ENCODE measurements around the gene DNAH11. TPM values are rescaled to one million over a fixed set of nuclear protein-coding genes. Genes with fewer than 3 reads are reported as not detected.

Gene DNAH11
- total and polyA plus RNA-seq, 2 of the 8 experiments (the other 6 are each of a cell fraction or from before 2014, with no cell fraction given): 1.8 to 4.9 TPM

DNA sequence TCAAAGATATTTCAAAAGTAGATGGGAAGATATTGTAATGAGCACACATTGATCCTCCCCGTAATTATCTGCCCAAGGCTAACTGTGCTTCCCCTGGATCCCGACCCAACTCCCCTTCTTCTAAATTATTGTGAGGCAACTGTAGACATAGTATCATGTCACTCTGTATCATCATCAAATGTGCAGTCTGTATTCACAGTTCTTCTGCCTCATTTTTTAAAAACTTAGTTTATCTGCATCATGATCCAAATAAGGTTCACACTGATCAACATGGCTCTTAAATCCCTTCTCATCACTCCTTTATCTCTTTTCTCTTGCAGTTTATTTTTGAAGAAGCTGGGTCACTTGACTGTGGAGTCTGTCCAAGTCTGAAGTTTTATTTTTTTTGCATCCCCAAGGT lies 375.4 kb downstream of the DNAH11 start:
- no peak overlapping the region for H4K8ac ChIP-seq (ENCODE audit: extremely low read depth, insufficient read depth, low read length)
- peaks cover 10 to 30% (median 18%) of the 10 kb centered on the region in 4 experiments for H3K36me3 ChIP-seq (ENCODE audit: control insufficient read depth in 2 of 4, insufficient read depth in 4 of 4, low read length in 3 of 4)
- peaks cover 1 to 10% (median 8%) of the 10 kb centered on the region in 4 experiments; a peak in 5 of 7 replicates for H3K4me1 ChIP-seq (replicated peaks in 1 of 4; ENCODE audit: control insufficient read depth in 3 of 4, insufficient read depth in 4 of 4, low read length in 3 of 4)
- H3K27me3 ChIP-seq (replicated peaks in 1 of 4; ENCODE audit: control insufficient read depth in 3 of 4, extremely low read depth in 1 of 4, insufficient read depth in 3 of 4, low read length in 3 of 4): no peaks in the 10 kb centered on the region
- no peak overlapping the region for H3K23ac ChIP-seq (ENCODE audit: insufficient read length)
- H3K79me1 ChIP-seq (ENCODE audit: low read depth, low read length): peaks cover 14% of the 10 kb centered on the region
- no peak overlapping the region for H3K27ac ChIP-seq (ENCODE audit: low read depth, low read length)
- H4K20me1 ChIP-seq (replicated peaks in 1 of 2; ENCODE audit: control insufficient read depth in 1 of 2, insufficient read depth in 2 of 2, low read length in 2 of 2): peaks cover 5 to 13% of the 10 kb centered on the region in 2 experiments
- POLR2A ChIA-PET (ENCODE audit: partially characterized antibody): interaction anchor here (1.3 kb wide), 1 partner anchor 26 kb away, joined by 4 read pairs; no protein-coding TSS in a partner anchor
- no peak overlapping the region for H3K56ac ChIP-seq (replicated peaks; ENCODE audit: insufficient read length, low read depth, low read length)
- no peak overlapping the region for H3K4ac ChIP-seq (replicated peaks; ENCODE audit: insufficient read length, low read depth, low read length)
- H3K4me2 ChIP-seq (ENCODE audit: insufficient read depth in 1 of 2, low read depth in 2 of 2, low read length in 2 of 2): no peak overlapping the region
- DNase-seq (ENCODE audit: low read depth in 1 of 2, low spot score in 2 of 2) (no peak), FAIRE-seq (no peak)
- no peak overlapping the region for H3K4me3 ChIP-seq (ENCODE audit: extremely low read depth in 1 of 4, insufficient read depth in 2 of 4, low read depth in 3 of 4, low read length in 4 of 4)
- no peak overlapping the region for H2BK5ac ChIP-seq (ENCODE audit: low read depth, low read length)
- no peak overlapping the region for H2BK12ac ChIP-seq (ENCODE audit: low read depth, low read length)
- H2BK20ac ChIP-seq (ENCODE audit: low read length): no peak overlapping the region
- H3K14ac ChIP-seq (ENCODE audit: insufficient read length): no peak overlapping the region
- H4K5ac ChIP-seq (ENCODE audit: insufficient read length, low read depth, low read length): no peak overlapping the region
- no peak overlapping the region for H2BK120ac ChIP-seq (replicated peaks; ENCODE audit: low read depth, low read length)
- 90% methylated on average over 2 of the region's 2 CpGs; no CpG with 5 or more reads in 1 of the 2 experiments for WGBS, 2 experiments (ENCODE audit: extremely low coverage in 1 of 2, insufficient coverage in 1 of 2, insufficient read length in 1 of 2, insufficient replicate concordance in 2 of 2, low coverage in 1 of 2, low lambda C conversion rate in 2 of 2, missing lambda C conversion rate in 1 of 2)
- H2AK5ac ChIP-seq (ENCODE audit: low read depth, low read length): no peak overlapping the region
- CTCF ChIA-PET (ENCODE audit: partially characterized antibody): interaction anchor here (0.7 to 1.5 kb wide), 2 partner anchors 15 to 401 kb away, joined by 4 to 5 read pairs; no protein-coding TSS in a partner anchor
- no peak overlapping the region for H2AFZ ChIP-seq (ENCODE audit: low read length)
- H3K79me2 ChIP-seq (ENCODE audit: control insufficient read depth in 1 of 2, insufficient read depth in 2 of 2, low read length in 2 of 2): peaks cover 6 to 76% of the 10 kb centered on the region in 2 experiments; a peak in 3 of 4 replicates
- no peak overlapping the region for H2BK15ac ChIP-seq (ENCODE audit: low read length)
- H3K9me3 ChIP-seq (ENCODE audit: insufficient read depth in 2 of 2, low read depth in 1 of 2, low read length in 1 of 2): no peaks in the 10 kb centered on the region
- no peak overlapping the region for H4K91ac ChIP-seq (replicated peaks; ENCODE audit: insufficient read length, low read length)
- no peak overlapping the region for H3K9ac ChIP-seq (replicated peaks in 1 of 4; ENCODE audit: extremely low read depth in 1 of 4, low read depth in 3 of 4, low read length in 3 of 4)
- H3K18ac ChIP-seq (ENCODE audit: extremely low read depth, low read length): no peak overlapping the region
- H3K23me2 ChIP-seq (ENCODE audit: low read depth, low read length): no peaks in the 10 kb centered on the region
- TF ChIP-seq CHD1 (IDR thresholded peaks at IDR 0.05; ENCODE audit: low read depth, low read length) (no peak), GTF2F1 (IDR thresholded peaks at IDR 0.05; ENCODE audit: borderline replicate concordance, low read depth, low read length) (no peak), RNF2 (IDR thresholded peaks at IDR 0.05; ENCODE audit: borderline replicate concordance, low read depth, low read length, missing control alignments, poor library complexity, severe bottlenecking) (no peak), SIN3A (conservative IDR thresholded peaks at IDR 0.05 in 1 of 2, IDR thresholded peaks at IDR 0.05 in 1 of 2; ENCODE audit: low read depth in 1 of 2, low read length in 2 of 2) (no peak), GABPA (IDR thresholded peaks at IDR 0.05; ENCODE audit: borderline replicate concordance, insufficient read depth, low read length) (no peak), TBP (IDR thresholded peaks at IDR 0.05; ENCODE audit: low read depth, low read length) (no peak), RFX5 (IDR thresholded peaks at IDR 0.05; ENCODE audit: borderline replicate concordance, low read depth, low read length) (no peak)
